HepG2 (cell line): Measurements from ENCODE around the gene APRT. TPM values are rescaled to one million over a fixed set of nuclear protein-coding genes. Genes with fewer than 3 reads are reported as not detected.

Experiments
- AGO2 ChIP-seq: fragments of 200-400 bp; formaldehyde crosslinking; optimal IDR thresholded peaks from 2 replicates; pipeline ENCODE3; 2017; ENCODE audit warnings: mild to moderate bottlenecking, low read depth, low read length, moderate library complexity
- CHD4 ChIP-seq: fragments of 200-600 bp; sonication (generic); IDR thresholded peaks from 2 replicates; pipeline ENCODE4 v1.7.0; 2017; ENCODE audit warnings: mild to moderate bottlenecking, low read length, borderline replicate concordance
- CREM ChIP-seq, 2 experiments: sonication (generic) in 1 of 2; formaldehyde crosslinking in 1 of 2; IDR thresholded peaks; 2 replicates each; pipeline versions ENCODE4 v1.4.0 to v1.6.1; 2016 to 2020; ENCODE audit warnings: antibody characterized with exemption in 1 of 2, mild to moderate bottlenecking in 1 of 2, missing genetic modification reagents in 1 of 2
- DDIT3 ChIP-seq: sonication (generic); formaldehyde crosslinking; IDR thresholded peaks from 2 replicates; pipeline ENCODE4 v1.4.0; 2020; ENCODE audit warnings: mild to moderate bottlenecking, missing genetic modification reagents
- DMTF1 ChIP-seq: sonication (generic); formaldehyde crosslinking; IDR thresholded peaks from 2 replicates; pipeline ENCODE4 v1.4.0; 2020; ENCODE audit warnings: mild to moderate bottlenecking, missing genetic modification reagents
- DNMT3B ChIP-seq: conservative IDR thresholded peaks from 2 replicates; pipeline ENCODE4 v1.6.1; 2016; ENCODE audit warnings: missing biosample characterization, control low read depth
- ERF ChIP-seq: IDR thresholded peaks from 2 replicates; pipeline ENCODE4 v1.6.1; 2018; ENCODE audit warnings: missing biosample characterization, missing genetic modification reagents
- FIP1L1 ChIP-seq: fragments of 200-400 bp; formaldehyde crosslinking; IDR thresholded peaks from 2 replicates; pipeline ENCODE4 v1.6.1; 2018; ENCODE audit warnings: low read depth, mild to moderate bottlenecking, low read length, moderate library complexity, borderline replicate concordance; ENCODE audit not compliant: insufficient read depth
- HNF1B ChIP-seq: sonication (generic); formaldehyde crosslinking; IDR thresholded peaks from 2 replicates; pipeline ENCODE4 v1.5.1; 2020; ENCODE audit warnings: mild to moderate bottlenecking, moderate library complexity, missing genetic modification reagents
- KAT2B ChIP-seq: fragments of 150-350 bp; IDR thresholded peaks from 2 replicates; pipeline ENCODE4 v1.6.1; 2014; ENCODE audit warnings: low read depth, low read length, borderline replicate concordance
- MATR3 ChIP-seq: sonication (generic); formaldehyde crosslinking; IDR thresholded peaks from 2 replicates; pipeline ENCODE4 v1.4.0; 2020; ENCODE audit warnings: missing genetic modification reagents
- MZF1 ChIP-seq: sonication (generic); formaldehyde crosslinking; IDR thresholded peaks from 2 replicates; pipeline ENCODE4 v1.8.1; 2023; ENCODE audit warnings: mild to moderate bottlenecking, missing genetic modification reagents, borderline replicate concordance
- NFKB2 ChIP-seq: sonication (generic); formaldehyde crosslinking; IDR thresholded peaks from 2 replicates; pipeline ENCODE4 v1.4.0; 2020; ENCODE audit warnings: missing genetic modification reagents, borderline replicate concordance
- NONO ChIP-seq, 2 experiments: fragments of 450-650 bp in 1 of 2; sonication (generic) in 1 of 2; formaldehyde crosslinking in 1 of 2; IDR thresholded peaks in 1 of 2; conservative IDR thresholded peaks in 1 of 2; 2 replicates each; pipeline versions ENCODE4 v1.6.1 to v1.8.0; 2017 to 2022; ENCODE audit warnings: mild to moderate bottlenecking in 1 of 2, missing genetic modification reagents in 1 of 2, moderate library complexity in 1 of 2
- SMYD3 ChIP-seq: sonication (generic); formaldehyde crosslinking; IDR thresholded peaks from 2 replicates; pipeline ENCODE4 v1.8.1; 2023; ENCODE audit warnings: mild to moderate bottlenecking, missing genetic modification reagents
- TARDBP ChIP-seq: sonication (generic); formaldehyde crosslinking; IDR thresholded peaks from 2 replicates; pipeline ENCODE4 v1.8.0; 2022; ENCODE audit warnings: mild to moderate bottlenecking, missing genetic modification reagents
- THRA ChIP-seq: sonication (generic); formaldehyde crosslinking; IDR thresholded peaks from 2 replicates; pipeline ENCODE4 v1.4.0; 2020; ENCODE audit warnings: missing genetic modification reagents, borderline replicate concordance
- TOE1 ChIP-seq: sonication (generic); formaldehyde crosslinking; IDR thresholded peaks from 2 replicates; pipeline ENCODE4 v1.4.0; 2020; ENCODE audit warnings: mild to moderate bottlenecking, missing genetic modification reagents
- ZFP37 ChIP-seq: sonication (generic); formaldehyde crosslinking; IDR thresholded peaks from 2 replicates; pipeline ENCODE4 v1.4.0; 2020; ENCODE audit warnings: missing genetic modification reagents, borderline replicate concordance
- ZNF660 ChIP-seq: sonication (generic); formaldehyde crosslinking; IDR thresholded peaks from 2 replicates; pipeline ENCODE4 v1.5.1; 2020; ENCODE audit warnings: mild to moderate bottlenecking, low read depth, missing genetic modification reagents, borderline replicate concordance
- ZNF782 ChIP-seq: sonication (generic); formaldehyde crosslinking; IDR thresholded peaks from 2 replicates; pipeline ENCODE4 v1.4.0; 2020; ENCODE audit warnings: missing genetic modification reagents, mild to moderate bottlenecking, borderline replicate concordance
- ZSCAN29 ChIP-seq: sonication (generic); formaldehyde crosslinking; conservative IDR thresholded peaks from 2 replicates; pipeline ENCODE4 v1.4.0; 2020; ENCODE audit warnings: mild to moderate bottlenecking, missing genetic modification reagents
- polyA plus RNA-seq, 8 experiments: library from polyadenylated mRNA; depleted of rRNA in 3 of 8; stranded (reverse) in 7 of 8; unstranded in 1 of 8; fragments of >200 nt; fragmentation: Illumina TruSeq in 4 of 8; extraction: Trizol in 4 of 8; gene quantifications; 2 replicates each; pipeline versions ENCODE4 v1.2.1 to v1.2.3, GENCODE V29; 2011 to 2016; ENCODE audit warnings: low read depth in 4 of 8, missing spikeins in 1 of 8, mixed read lengths in 1 of 8; ENCODE audit not compliant: insufficient read depth in 1 of 8
- total RNA-seq, 5 experiments: library from RNA; depleted of rRNA; stranded (reverse); fragments of >200 nt; fragmentation: Illumina TruSeq; extraction: Trizol; gene quantifications; 2 replicates each; pipeline ENCODE4 v1.2.3, GENCODE V29; 2016; ENCODE audit warnings: low read depth in 1 of 5

Gene APRT
- total and polyA plus RNA-seq, 2 of the 13 experiments (the other 11 are each of a cell fraction or from before 2014, with no cell fraction given), result 155 to 242 TPM

GRCh38 chr16:88770461-88771293 is 41.1 kb downstream of the APRT start (continued):
- TF ChIP-seq THRA (CRISPR knock-in tag) (peak; percentile 14; the same call in 1 of the 2 replicates), HNF1B (CRISPR knock-in tag) (no peak), ERF (CRISPR knock-in tag) (no peak), DMTF1 (CRISPR knock-in tag) (no peak), FIP1L1 (no peak), CHD4 (no peak), ZFP37 (CRISPR knock-in tag) (no peak), DNMT3B (CRISPR knock-in tag) (no peak), TARDBP (CRISPR knock-in tag) (peak; percentile 56; the same call in 1 of the 2 replicates), AGO2 (peak; percentile 60), MZF1 (CRISPR knock-in tag) (no peak), NONO (IDR thresholded peaks at IDR 0.05) (no peak), NONO (CRISPR knock-in tag; conservative IDR thresholded peaks at IDR 0.05) (0 out of 2 replicates have a peak, but pooled peaks have one; percentile 40), KAT2B (no peak), ZNF660 (CRISPR knock-in tag) (no peak), SMYD3 (no peak), CREM (IDR thresholded peaks at IDR 0.05) (peak; percentile 30; the same call in 1 of the 2 replicates), CREM (CRISPR knock-in tag; IDR thresholded peaks at IDR 0.05) (no peak), NFKB2 (no peak; the same call in 1 of the 2 replicates), ZNF782 (no peak), MATR3 (CRISPR knock-in tag) (no peak), DDIT3 (CRISPR knock-in tag) (no peak), TOE1 (CRISPR knock-in tag) (no peak), ZSCAN29 (CRISPR knock-in tag) (no peak)
